ENCODE data around the gene SLC4A8.
A peak's percentile ranks its signal among the peaks of the same experiment; 100 is the strongest.

SLC4A8 gene

GRCh38 chr12:51424662-51425539, at the start of gene SLC4A8:
Gene SLC4A8 (plus strand): TSS chr12:51424831. CDS start chr12:51424988, 157 bp downstream.
- DNase-seq: peak; percentile 90

- DNase-seq: no peak
Observed at GRCh38 chr12:51374856-51375255, 49.8 kb upstream of the SLC4A8 start.

- DNase-seq: no peak
Observed at GRCh38 chr12:51377099-51377984, 47.3 kb upstream of the SLC4A8 start.

GRCh38 chr12:51378749-51379148, 45.9 kb upstream of the SLC4A8 start:
- no peak for DNase-seq

GRCh38 chr12:51379571-51379970, 45.1 kb upstream of the SLC4A8 start:
- DNase-seq: no peak

- DNase-seq: no peak
Observed at GRCh38 chr12:51381226-51382079, 43.2 kb upstream of the SLC4A8 start.

- DNase-seq: no peak
Observed at GRCh38 chr12:51382173-51382572, 42.5 kb upstream of the SLC4A8 start.

- DNase-seq: no peak
Observed at GRCh38 chr12:51383269-51383905, 41.2 kb upstream of the SLC4A8 start.

- no peak for DNase-seq
Observed at GRCh38 chr12:51386351-51386750, 38.3 kb upstream of the SLC4A8 start.

- no peak for DNase-seq
Observed at GRCh38 chr12:51388069-51388799, 36.4 kb upstream of the SLC4A8 start.

GRCh38 chr12:51388846-51389245, 35.8 kb upstream of the SLC4A8 start:
- DNase-seq: peak; percentile 50

GRCh38 chr12:51389302-51389999, 35.2 kb upstream of the SLC4A8 start:
- DNase-seq: peak; percentile 57

GRCh38 chr12:51390457-51390856, 34.2 kb upstream of the SLC4A8 start:
- DNase-seq: no peak

GRCh38 chr12:51390891-51391282, 33.7 kb upstream of the SLC4A8 start:
- DNase-seq: peak; percentile 79

GRCh38 chr12:51391283-51392123, 33.1 kb upstream of the SLC4A8 start, which contains the start of gene GALNT6:
Gene GALNT6 (minus strand): TSS chr12:51391406. CDS start chr12:51379781, 11,625 bp downstream.
- peak; percentile 87 for DNase-seq

GRCh38 chr12:51392556-51393237, 31.9 kb upstream of the SLC4A8 start:
- DNase-seq: peak; percentile 67

GRCh38 chr12:51393676-51394545, 30.7 kb upstream of the SLC4A8 start:
- peak; percentile 73 for DNase-seq

All from activated CD8-positive, alpha-beta memory T cell treated with anti-CD3 and anti-CD28 coated beads for 24 hours (primary cell).